DMS153 (cell line): ENCODE data around the gene ZNF107.

Experiments
- DNase-seq: peaks from one replicate; lab custom pipeline; 2025; lab: John Stamatoyannopoulos, UW

Gene ZNF107

GRCh38 chr7:64665980-64666662, at the start of gene ZNF107:
Gene ZNF107, plus strand, starts transcription at chr7:64666133. Its CDS starts 150 bp downstream, at chr7:64666283.
- DNase-seq = peak; percentile 90

DNA sequence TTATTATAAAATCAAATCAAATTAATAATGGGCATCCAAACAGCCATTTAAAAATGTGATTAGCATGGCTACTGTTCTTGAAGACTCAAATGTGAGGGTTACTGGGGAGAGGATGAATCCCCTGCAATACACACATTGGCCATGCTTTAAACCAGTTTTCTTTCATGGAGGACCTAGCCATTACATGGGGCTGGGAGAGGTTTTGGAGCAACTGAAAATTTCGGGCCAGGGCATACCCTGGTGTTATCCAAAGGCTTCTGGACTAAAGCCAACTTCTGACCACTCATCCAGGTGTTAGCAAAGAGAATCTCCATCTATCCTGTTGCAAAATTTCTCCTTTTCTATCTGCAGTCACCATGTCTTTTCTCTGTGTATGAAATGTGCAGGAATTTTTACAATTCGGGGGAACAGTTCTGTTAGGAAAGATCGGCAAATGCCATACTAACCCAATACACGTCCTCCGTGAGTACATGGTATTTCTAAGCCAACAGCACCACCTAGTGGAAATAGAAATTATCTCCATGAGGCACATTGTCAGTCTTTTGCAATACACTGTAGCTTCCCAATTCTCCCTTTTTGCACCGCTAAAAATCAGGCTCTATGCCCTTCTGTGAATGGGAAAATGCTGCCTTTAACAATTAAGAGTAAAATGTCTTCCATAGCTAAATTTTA, 47.0 kb upstream of the ZNF107 start:
- peak; percentile 31 for DNase-seq

- DNase-seq = no peak
These were observed 46.2 kb upstream of the ZNF107 start for GRCh38 chr7:64619705-64620104.

- DNase-seq = no peak
These were observed 44.3 kb upstream of the ZNF107 start for GRCh38 chr7:64621656-64622055.

DNA sequence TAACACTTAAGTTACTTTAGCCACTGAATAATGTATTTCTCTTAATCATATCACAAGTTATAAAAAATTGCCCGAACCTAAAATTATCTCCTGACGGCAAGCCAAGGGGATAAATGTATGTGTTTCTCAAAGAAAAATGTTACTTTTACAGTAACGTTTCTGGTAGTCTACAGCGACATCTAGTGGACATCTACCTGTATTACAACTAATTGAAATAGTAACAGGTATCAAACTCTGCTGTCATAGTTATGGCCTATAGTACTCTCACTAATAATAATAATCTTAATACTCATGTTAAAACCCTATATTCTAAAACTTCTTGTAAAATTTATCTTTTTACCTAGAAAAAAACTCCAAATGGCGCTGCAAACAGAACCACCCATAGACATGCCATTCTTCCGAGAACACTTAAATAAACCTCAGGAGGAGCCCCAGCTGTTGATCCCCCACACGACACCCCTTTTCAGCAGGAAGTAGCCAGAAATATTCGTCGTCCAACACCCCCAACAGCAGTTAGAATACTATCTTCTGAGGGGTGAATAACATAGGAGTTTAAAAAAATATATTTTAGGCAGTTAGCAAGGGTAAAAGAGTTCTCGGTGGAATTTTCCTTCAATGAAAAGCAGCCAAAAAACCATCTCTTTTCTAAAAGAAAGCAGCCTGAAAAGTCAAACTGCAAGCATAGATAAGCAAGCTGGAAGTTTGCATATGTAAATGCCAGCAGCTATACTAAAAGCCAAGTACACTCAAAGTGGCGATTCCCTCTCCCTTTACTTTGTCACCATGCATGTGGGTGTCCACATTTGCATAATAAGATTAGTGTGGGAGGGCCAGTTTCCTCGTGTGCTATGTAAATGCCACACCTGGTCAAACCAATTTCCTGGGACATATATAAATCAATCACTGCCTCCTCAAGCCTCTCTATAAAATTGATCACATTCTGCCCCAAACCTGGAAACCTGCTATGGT, 40.5 kb upstream of the ZNF107 start:
- no peak for DNase-seq

DNA sequence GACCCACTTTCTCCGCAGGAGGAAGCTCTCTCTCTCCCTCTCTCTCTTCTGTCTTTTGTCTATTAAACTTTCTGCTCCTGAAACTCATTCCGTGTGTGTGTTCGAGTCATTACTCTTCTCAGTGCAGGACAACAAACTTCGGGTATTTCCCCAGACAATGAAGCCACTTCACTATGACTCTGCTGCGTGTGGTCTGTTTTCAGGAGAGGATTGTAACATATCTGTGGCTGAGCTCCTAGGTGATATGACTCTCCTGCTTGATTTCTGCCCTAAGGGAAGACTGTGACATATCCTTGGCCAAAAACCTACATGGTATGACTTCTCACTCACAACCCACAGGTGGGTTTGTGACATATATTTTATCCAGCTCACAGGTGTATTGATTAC, 39.9 kb upstream of the ZNF107 start:
- DNase-seq = no peak

DNA sequence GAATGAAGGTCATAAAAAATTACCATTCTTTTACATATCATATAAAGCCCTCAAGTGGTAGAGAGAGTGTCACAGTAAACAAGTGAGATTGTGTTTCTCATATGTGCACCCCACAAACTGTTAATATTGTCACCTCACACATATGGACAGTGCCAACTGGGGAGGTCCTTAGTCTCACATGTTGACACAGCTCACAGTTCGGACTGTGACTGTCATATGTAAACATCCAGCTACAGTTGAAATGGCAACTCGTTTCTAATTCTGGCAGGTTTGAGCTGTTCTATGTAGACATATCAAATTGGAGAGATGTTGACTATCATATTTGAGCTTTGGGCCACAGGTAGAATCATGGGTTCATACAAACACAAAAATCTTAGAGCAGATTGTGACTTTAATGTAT, 39.4 kb upstream of the ZNF107 start:
- no peak for DNase-seq

DNA sequence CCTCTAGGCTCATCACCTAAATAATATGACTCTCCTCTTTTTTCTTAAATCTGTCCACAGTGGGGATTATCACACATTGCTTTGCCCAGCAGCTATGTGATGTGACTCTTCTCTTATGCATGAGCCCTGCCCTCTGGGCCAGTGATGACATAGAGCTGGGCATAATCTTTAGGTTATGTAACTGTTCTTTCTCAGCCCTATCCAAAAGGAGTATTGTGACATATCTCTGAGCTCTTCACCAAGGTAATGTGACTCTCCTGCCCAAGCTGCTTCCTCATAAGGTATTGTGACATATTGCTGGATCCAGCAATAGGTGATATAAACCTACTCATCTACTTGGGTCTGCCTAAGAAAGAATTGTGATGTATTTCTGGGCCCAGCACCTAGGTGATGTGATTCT, 37.7 kb upstream of the ZNF107 start:
- no peak for DNase-seq

DNA sequence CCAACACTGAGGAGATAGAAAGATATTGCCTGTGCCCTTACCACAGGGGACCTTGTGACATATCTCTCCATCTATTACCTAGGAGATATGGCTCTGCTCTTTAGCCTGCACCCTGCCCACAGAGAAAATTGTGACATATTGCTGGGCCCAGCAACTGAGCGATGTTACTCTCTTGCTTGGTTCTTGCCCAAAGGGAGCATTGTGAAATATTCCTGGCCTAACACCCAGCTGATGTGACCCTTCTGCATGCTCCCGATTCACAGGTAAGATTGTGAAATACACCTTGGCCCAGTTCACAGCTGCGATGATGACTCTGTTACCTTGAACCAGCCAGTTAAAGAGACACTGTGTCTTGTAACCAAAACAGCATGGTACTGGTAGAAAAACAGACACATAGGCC, 37.2 kb upstream of the ZNF107 start:
- no peak for DNase-seq

GRCh38 chr7:64630496-64630895, 35.4 kb upstream of the ZNF107 start:
- no peak for DNase-seq

GRCh38 chr7:64632029-64632428, 33.9 kb upstream of the ZNF107 start:
- no peak for DNase-seq

DNA sequence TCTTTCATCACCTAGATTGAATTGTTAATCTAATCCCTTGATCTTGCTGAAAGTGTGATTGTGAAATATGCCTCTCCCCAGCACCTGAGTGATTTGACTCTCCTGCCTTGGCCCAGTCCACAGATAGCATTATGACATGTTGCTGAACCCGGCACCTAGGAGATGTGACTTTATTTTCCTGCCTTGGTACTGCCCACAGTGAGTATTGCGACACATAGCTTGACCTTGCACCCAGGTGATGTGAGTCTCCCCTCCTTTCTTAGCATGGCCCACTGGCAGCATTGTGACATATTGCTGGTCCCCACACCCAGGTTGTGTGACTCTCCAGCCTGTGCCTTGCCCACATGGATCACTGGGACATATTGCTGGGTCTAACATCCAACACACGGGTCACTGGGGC, 32.5 kb upstream of the ZNF107 start:
- no peak for DNase-seq

DNA sequence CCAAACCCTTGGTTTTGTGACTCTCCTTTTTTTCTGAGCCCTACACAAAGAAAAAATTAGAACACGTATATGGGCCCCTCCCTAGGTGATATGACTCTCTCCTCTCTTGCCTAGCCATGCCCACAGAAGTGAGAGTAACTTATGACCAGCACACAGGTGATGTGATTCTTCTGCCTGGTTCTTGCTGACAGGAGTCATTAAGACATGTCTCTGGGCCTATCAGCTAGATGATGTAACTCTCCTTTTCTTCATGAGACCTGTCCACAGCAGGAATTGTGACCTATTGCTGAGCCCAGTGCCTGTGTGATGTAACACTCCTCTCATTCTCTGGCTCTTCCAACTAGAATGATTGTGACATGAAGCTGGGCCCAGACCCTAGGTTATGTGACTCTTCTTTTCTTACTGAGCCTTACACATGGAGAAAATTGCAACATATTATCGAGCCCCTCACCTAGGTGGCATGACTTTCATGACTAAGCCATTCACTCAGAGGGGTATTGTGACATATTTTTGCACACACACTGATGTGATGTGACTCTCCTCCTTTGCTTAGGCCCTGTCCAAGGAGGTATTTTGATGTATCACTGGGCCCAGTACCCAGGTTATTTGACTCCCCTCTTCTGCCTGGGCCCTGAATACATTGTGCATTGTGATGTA, 31.4 kb upstream of the ZNF107 start:
- no peak for DNase-seq

DNA sequence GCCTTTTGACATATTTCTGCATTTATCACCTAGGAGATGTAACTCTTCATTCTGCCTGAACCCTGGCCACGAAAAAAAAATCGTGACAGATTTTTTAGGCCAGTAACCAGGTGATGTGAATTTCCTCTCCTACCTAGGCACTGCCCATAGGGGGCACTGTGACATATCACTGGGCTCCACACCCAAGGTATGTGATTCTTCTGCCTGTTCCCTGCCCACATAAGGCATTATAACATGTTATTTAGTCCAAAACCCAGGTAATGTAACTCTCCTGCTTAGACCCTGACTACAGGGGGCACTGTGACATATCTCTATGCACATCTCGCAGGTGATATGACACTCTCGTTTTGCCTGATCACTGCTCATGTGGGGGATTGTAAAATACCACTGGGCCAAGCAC, 29.5 kb upstream of the ZNF107 start:
- DNase-seq = no peak

GRCh38 chr7:64637521-64638445, 28.1 kb upstream of the ZNF107 start:
- no peak for DNase-seq

DNA sequence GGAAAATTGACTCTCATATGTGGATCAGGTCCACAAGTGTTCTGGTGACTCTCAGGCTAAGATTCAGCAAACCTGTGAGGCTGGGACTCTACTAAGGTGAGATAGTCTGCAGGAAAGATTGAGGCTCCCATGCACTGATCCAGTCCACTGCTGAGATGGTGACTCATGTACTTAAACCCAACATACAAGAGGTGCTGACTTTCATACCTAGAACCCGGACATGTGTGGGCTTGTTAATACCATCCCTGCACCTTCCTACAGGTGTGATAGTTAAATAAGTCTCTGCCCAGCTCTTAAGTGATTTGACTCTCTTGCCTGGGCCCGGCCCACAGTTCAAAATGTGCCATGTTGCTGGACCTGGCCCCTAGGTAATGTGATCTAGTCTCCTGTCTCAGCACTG, 27.1 kb upstream of the ZNF107 start:
- no peak for DNase-seq

DNA sequence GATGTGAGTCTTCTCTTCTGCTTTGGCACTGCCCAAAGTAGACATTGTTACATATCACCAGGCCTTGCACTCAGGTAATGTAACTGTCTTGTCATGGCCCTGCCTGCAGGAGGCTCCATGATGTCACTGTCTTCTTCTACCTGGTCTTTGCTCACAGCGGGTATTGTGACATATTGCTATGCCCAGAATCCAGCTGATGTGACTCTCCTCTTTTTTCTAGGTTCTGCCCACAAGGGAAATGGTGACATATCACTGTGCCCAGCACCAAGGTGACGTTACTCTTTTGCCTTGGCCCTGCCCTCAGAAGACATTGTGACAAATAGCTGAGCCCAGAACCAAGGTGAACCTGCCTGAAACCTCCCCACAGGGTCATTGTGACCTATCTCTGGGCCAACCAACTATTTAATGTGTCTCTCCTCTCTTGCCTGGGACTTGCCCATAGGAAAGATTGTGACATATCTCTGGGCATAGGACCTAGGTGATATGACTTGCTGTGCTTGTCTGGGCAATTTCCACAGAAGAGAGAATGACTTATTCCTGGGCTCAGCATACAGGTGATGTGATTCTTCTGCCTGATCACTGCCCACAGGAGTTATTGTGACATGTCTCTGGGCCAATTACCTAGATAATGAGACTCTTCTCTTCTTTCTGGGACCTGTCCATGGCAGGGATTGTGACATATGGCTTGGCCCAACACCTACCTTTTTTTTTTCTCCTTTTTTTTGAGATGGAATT, 26.5 kb upstream of the ZNF107 start:
- DNase-seq = no peak

GRCh38 chr7:64640504-64640903, 25.4 kb upstream of the ZNF107 start:
- no peak for DNase-seq

DNA sequence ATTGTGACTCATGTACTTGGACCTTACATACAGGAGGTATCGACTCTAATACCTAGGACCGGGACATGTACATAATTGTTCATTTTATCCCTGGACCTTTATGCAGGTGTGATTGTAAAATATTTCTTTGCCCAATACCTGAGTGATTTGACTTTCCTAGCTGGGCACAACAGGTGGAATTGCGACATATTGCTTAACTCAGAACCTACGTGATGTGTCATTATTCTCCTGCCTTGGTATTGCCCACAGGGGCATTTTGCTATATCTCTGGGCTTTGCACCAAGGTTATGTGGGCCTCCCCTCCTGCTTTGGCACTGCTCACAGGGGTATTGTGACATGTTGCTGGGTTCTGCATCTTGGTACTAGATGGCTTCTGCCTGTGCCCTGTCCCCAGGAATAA, 23.9 kb upstream of the ZNF107 start:
- no peak for DNase-seq

GRCh38 chr7:64642875-64643274, 23.1 kb upstream of the ZNF107 start:
- DNase-seq = no peak
